ENCODE results near the gene TRIM66. TPM values are rescaled to one million over a fixed set of nuclear protein-coding genes. Genes with fewer than 3 reads are reported as not detected.

Gene TRIM66
- total and polyA plus RNA-seq, 10 of the 15 experiments (the other 5 are each of a cell fraction or from before 2014, with no cell fraction given), result 1.7 to 14.5 (median 7.4) TPM

DNA sequence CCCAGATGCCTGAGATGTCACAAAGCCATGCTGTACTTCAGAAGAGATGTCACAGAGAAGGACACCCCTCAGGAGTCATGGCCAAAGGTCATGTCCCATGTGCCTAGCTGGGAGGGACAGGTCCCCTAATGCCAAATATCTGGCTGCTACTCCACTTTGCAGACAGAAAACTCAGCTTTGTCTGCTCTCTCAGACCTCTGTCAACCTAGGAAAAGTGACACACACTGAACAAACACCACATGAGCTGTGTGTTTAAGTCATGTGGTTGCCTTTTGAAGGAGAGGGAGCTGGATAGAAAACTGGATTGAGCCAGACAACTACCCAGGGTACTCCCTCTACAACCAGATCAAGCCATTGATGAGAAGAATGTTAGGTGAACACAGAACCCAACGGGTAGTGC is 3.5 kb downstream of the TRIM66 start:
- WGBS (ENCODE audit: insufficient coverage, insufficient replicate concordance, low lambda C conversion rate, missing lambda C conversion rate), result 100% methylated on average over 1 of the region's 1 CpG
- Histone ChIP-seq H3K4me3 (no peak overlapping the region), H3K4me1 (ENCODE audit: control insufficient read depth, insufficient read depth, low read length) (no peaks in the 10 kb centered on the region), H3K27ac (ENCODE audit: control insufficient read depth, insufficient read depth) (no peak overlapping the region), H3K27me3 (replicated peaks in 1 of 2; ENCODE audit: control insufficient read depth in 2 of 2, insufficient read depth in 2 of 2, low read length in 1 of 2) (no peaks in the 10 kb centered on the region), H3K79me2 (ENCODE audit: control insufficient read depth, insufficient read depth, low read length) (peaks cover 28% of the 10 kb centered on the region), H2AFZ (ENCODE audit: control insufficient read depth, low read depth, low read length) (no peak overlapping the region), H4K20me1 (ENCODE audit: control insufficient read depth, insufficient read depth) (no peaks in the 10 kb centered on the region), H3K9ac (ENCODE audit: control insufficient read depth, insufficient read depth, low read length) (no peak overlapping the region), H3K4me2 (ENCODE audit: control insufficient read depth, insufficient read depth) (no peak overlapping the region), H3K36me3 (ENCODE audit: control insufficient read depth in 2 of 2, insufficient read depth in 2 of 2, low read length in 1 of 2) (peaks cover under 1 to 4% of the 10 kb centered on the region in 2 experiments; a peak in 3 of 4 replicates), H3K9me3 (replicated peaks; ENCODE audit: control insufficient read depth, insufficient read depth, low read length) (no peaks in the 10 kb centered on the region)
- intact Hi-C loops (cut with micrococcal nuclease; ENCODE audit: unreplicated experiment), result no loop called here
- ChIA-PET CTCF (interaction anchor here (0.9 kb wide), 1 partner anchor 122 kb away, joined by 3 read pairs; no protein-coding TSS in a partner anchor), SMC1A (ENCODE audit: uncharacterized antibody, unreplicated experiment) (interaction anchor here (1.8 kb wide), 1 partner anchor 10 kb away, joined by 6 read pairs; no protein-coding TSS in a partner anchor), POLR2A (interaction anchor here (0.6 kb wide), 2 partner anchors 122 to 135 kb away, joined by 3 read pairs; no protein-coding TSS in a partner anchor), RAD21 (ENCODE audit: unreplicated experiment) (no interaction called here)
- ATAC-seq, result no peak
- BruUV-seq (replicated peaks), result no TSS peak
- no peak for DNase-seq (ENCODE audit: low read depth, low spot score)
- no peak for FAIRE-seq
- in situ Hi-C loops (cut with MboI), result no loop called here
- TF ChIP-seq POLR2A (IDR thresholded peaks at IDR 0.05; ENCODE audit: low read depth, low read length) (no peak), ASH2L (IDR thresholded peaks at IDR 0.05; ENCODE audit: borderline replicate concordance, low read depth) (no peak), ZZZ3 (IDR thresholded peaks at IDR 0.05; ENCODE audit: control insufficient read depth, insufficient read length, low read depth) (no peak), RAD21 (IDR thresholded peaks at IDR 0.05; ENCODE audit: insufficient read depth, low read depth, low read length) (no peak), CREB1 (IDR thresholded peaks at IDR 0.05; ENCODE audit: low read depth) (no peak), ZNF274 (IDR thresholded peaks at IDR 0.05; ENCODE audit: insufficient read depth, insufficient read length) (no peak), NR2F1 (conservative IDR thresholded peaks at IDR 0.05) (no peak), SREBF2 (IDR thresholded peaks at IDR 0.05; ENCODE audit: low read length) (no peak), IRF4 (IDR thresholded peaks at IDR 0.05; ENCODE audit: low read depth, low read length) (no peak), FOXK2 (IDR thresholded peaks at IDR 0.05) (no peak), PAX8 (IDR thresholded peaks at IDR 0.05) (no peak), HDGF (IDR thresholded peaks at IDR 0.05) (no peak), NFIC (IDR thresholded peaks at IDR 0.05; ENCODE audit: low read depth, low read length) (no peak), EP300 (IDR thresholded peaks at IDR 0.05; ENCODE audit: borderline replicate concordance in 1 of 2, control insufficient read depth in 1 of 2, low read depth in 2 of 2, low read length in 2 of 2) (no peak), MYC (IDR thresholded peaks at IDR 0.05; ENCODE audit: insufficient read depth, insufficient read length, insufficient replicate concordance, low read length, severe bottlenecking) (no peak), MTA3 (IDR thresholded peaks at IDR 0.05; ENCODE audit: borderline replicate concordance, low read length) (no peak)
- TF ChIP-seq, protein P1, sequence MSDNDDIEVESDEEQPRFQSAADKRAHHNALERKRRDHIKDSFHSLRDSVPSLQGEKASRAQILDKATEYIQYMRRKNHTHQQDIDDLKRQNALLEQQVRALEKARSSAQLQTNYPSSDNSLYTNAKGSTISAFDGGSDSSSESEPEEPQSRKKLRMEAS (IDR thresholded peaks at IDR 0.05; ENCODE audit: low read depth, low read length), result no peak
- TF ChIP-seq, protein P2, sequence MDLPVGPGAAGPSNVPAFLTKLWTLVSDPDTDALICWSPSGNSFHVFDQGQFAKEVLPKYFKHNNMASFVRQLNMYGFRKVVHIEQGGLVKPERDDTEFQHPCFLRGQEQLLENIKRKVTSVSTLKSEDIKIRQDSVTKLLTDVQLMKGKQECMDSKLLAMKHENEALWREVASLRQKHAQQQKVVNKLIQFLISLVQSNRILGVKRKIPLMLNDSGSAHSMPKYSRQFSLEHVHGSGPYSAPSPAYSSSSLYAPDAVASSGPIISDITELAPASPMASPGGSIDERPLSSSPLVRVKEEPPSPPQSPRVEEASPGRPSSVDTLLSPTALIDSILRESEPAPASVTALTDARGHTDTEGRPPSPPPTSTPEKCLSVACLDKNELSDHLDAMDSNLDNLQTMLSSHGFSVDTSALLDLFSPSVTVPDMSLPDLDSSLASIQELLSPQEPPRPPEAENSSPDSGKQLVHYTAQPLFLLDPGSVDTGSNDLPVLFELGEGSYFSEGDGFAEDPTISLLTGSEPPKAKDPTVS (IDR thresholded peaks at IDR 0.05; ENCODE audit: low read depth, low read length), result no peak

Data from GM12878 (cell line).